AG08395 (cell line): ENCODE data around the gene MEIG1.
"Not testable (repeated sequence)": the region's sequence is repeated elsewhere in the genome, so short reads cannot be mapped to it uniquely, and the experiment has no call there.

Experiments used
- DNase-seq: peaks from one replicate; pipeline ENCODE4 v3.0.0; 2012; ENCODE audit warnings: mixed read lengths, low spot score

The MEIG1 gene

GRCh38 chr10:14954934-14955333 is 4.3 kb upstream of the MEIG1 start:
- no peak for DNase-seq

GRCh38 chr10:14958872-14959220 is 342 bp upstream of the MEIG1 start:
- DNase-seq: no peak

GRCh38 chr10:14967897-14968296 is 8.7 kb downstream of the MEIG1 start:
- no peak for DNase-seq

GRCh38 chr10:14971867-14972448 is 12.8 kb downstream of the MEIG1 start:
- no peak for DNase-seq

- DNase-seq: not testable (repeated sequence)
These were observed 15.2 kb downstream of the MEIG1 start for GRCh38 chr10:14974153-14974998.

- no peak for DNase-seq
These were observed 16.6 kb downstream of the MEIG1 start for GRCh38 chr10:14975672-14976273.

GRCh38 chr10:14982744-14983143 is 23.6 kb downstream of the MEIG1 start:
- DNase-seq: no peak

GRCh38 chr10:14989552-14989951 is 30.4 kb downstream of the MEIG1 start:
- DNase-seq: not testable (repeated sequence)

- DNase-seq: not testable (repeated sequence)
These were observed 32.0 kb downstream of the MEIG1 start for GRCh38 chr10:14991035-14991749.

- not testable (repeated sequence) for DNase-seq
These were observed 33.1 kb downstream of the MEIG1 start for GRCh38 chr10:14992336-14992735.

GRCh38 chr10:14993500-14994455 is 34.6 kb downstream of the MEIG1 start:
- DNase-seq: not testable (repeated sequence)

GRCh38 chr10:14995964-14996565 is 36.9 kb downstream of the MEIG1 start:
- no peak for DNase-seq

- not testable (repeated sequence) for DNase-seq
These were observed 54.3 kb downstream of the MEIG1 start for GRCh38 chr10:15013530-15013929.

- no peak for DNase-seq
These were observed 56.3 kb downstream of the MEIG1 start for GRCh38 chr10:15015451-15015850.

- DNase-seq: not testable (repeated sequence)
These were observed 61.8 kb downstream of the MEIG1 start for GRCh38 chr10:15020966-15021365.
